Measurements from ENCODE around the gene MARK2. TPM values are rescaled to one million over a fixed set of nuclear protein-coding genes. Genes with fewer than 3 reads are reported as not detected.

The MARK2 gene
- total RNA-seq, 1 experiment from 2014 or later: 10.1 TPM

GRCh38 chr11:63882555-63883242, 43.8 kb downstream of the MARK2 start:
- no peak for DNase-seq (ENCODE audit: low spot score)

- no peak for DNase-seq (ENCODE audit: low spot score)
Measured at GRCh38 chr11:63883791-63884190, 44.9 kb downstream of the MARK2 start.

DNA sequence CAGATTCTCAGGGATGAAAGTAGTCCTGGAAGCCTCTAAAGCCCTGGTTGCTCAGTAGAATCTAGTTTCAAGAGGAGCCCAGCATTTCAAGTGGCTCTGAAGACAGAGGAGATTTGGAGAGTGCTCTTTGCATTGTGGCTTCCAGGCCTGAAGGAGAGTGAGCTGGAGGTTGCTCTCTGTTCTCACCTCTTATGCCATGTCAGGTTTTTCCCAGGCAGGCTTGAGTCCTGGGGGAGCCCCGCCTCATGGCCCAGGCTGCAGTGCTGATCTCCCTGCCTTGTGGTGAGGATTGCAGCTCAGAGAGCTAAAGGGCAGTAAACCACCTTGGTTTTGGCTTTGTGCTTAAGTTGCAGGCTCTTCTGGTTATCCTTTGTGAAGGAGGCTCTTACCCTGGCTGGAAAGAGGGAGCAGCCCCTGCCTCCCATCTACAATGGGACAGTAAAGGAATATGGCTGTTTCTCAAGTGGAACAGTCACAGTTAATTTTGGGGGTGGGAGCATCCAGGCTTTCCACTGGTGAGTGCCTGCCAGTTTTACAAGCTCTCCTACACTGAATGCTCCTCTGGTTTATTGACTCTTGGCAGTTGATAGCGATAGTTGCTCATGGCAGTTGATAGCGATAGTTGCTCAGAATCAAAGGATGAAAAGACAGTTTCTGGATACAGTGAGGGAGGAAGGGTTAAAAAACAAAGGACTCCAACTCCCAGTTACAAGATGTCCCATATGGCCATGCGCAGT, 45.5 kb downstream of the MARK2 start:
- DNase-seq (ENCODE audit: low spot score): no peak

- no peak for DNase-seq (ENCODE audit: low spot score)
Measured at GRCh38 chr11:63887386-63887999, 48.6 kb downstream of the MARK2 start.

DNA sequence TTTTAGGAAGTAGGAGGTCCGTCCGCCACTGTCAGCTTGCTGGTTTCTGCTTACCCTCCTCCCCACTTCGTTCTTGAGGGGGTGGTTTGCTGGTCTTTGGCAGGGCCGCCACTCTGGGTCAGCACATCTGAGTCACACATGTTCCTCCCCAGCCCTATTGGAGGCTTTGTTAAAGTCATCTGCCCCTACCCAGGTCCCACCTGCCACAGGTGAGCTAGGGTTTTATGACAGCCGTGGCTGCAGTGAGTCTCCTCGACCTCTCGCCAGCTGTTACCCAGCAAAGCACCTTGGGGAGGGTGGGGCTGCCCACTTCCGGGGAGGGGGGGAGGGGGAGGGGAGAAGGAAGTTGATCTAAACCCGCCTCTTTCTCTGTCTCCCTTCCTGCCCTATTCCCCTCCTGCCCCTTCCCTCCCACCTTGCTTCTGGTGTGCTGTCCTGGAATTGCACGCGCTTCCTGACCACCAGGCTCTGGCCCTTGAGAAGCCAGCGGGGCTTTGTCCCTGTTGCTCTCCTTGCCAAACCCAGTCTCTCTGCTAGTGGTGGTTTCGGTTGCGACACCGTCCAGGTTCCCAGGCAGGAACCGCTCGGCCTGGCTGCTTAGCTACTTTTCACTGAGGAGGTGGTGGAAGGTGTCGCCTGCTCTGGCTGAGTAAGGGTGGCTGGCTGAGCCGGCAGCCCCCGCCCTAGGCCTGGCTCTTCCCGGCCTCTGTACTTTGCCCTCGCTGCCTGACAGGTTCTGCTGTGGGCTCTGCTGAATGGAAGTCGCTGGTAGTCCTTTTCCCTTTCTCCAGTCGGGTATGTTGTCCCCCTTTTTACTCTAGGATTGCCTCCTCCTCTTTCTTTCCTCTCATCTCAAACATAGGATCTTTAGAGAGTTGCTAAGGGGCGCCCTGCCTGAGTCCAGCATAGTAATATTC, 49.5 kb downstream of the MARK2 start:
- DNase-seq (ENCODE audit: low spot score): peak; percentile 84

- no peak for DNase-seq (ENCODE audit: low spot score)
Measured at GRCh38 chr11:63889344-63889743, 50.4 kb downstream of the MARK2 start.

- DNase-seq (ENCODE audit: low spot score): no peak
Measured at GRCh38 chr11:63890368-63890767, 51.5 kb downstream of the MARK2 start.

GRCh38 chr11:63892228-63892627, 53.3 kb downstream of the MARK2 start:
- DNase-seq (ENCODE audit: low spot score): no peak

DNA sequence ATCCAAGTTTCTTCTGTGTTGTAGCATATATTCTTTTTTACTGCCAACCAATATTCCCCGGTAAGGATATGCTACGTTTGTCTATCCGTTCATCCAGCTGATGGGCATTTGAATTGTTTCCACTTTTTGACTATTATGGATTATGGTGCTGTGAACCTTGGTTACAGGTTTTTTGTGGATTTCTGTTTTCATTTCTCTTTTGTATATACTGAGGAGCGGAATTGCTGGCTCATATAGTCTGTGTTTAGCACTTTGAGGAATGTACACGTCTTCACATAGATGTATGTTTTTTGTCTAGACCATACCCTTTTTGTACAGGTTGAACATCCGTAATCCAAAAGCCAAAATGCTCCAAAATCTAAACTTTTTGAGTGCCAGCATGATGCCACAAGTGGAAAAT, 54.4 kb downstream of the MARK2 start:
- DNase-seq (ENCODE audit: low spot score): no peak

DNA sequence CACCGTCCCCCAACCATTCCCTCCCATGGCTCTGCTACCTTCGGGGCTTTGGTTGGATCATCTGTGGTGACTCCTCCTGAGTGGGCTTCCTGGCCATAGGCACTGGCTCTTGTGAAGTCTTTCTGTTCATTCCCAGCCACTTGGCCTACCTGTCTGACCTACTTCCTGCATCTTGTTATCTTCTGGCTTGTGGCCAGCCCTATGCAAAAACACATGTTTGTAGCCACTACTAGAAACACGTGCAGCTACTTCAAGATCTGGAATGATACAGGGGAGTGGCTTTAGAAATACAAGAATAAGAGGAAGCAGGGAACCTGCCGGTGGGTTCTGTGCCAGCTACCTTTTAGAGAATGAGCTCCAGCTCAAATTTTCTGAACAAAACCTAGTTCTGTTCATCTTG, 57.2 kb downstream of the MARK2 start:
- DNase-seq (ENCODE audit: low spot score): no peak

DNA sequence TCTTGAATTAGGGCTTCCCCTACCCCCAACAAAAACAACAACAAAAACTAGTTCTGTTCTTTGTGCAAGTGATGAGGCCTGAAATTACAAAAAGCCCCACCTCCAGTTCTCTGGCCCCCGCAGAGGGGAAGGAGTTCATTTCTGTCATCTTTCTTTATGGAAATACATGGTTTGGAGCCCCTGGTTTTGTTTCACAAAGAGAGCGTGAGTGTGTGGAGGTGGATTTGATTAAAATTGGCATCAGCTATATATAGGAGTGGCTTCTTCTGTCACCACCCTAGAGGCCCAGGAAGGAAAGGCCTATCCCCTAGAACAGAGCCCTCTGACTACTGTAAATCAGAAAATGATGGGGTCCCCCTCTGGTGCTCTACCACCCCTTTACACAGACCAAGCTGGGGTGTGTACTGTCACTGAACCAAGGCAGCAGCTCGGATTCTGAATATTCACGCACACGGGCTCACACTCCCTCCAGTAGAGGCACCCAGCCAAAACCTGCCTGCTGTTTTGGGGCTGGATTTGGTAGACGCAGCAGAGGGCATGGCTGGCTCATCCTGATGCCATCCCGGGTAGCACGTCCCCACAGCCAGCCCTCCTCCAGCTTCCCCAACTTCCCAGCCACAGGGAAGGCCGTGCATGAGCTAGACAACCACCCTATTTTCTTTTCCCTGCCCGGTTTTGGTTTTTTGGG, 58.7 kb downstream of the MARK2 start:
- no peak for DNase-seq (ENCODE audit: low spot score)

DNA sequence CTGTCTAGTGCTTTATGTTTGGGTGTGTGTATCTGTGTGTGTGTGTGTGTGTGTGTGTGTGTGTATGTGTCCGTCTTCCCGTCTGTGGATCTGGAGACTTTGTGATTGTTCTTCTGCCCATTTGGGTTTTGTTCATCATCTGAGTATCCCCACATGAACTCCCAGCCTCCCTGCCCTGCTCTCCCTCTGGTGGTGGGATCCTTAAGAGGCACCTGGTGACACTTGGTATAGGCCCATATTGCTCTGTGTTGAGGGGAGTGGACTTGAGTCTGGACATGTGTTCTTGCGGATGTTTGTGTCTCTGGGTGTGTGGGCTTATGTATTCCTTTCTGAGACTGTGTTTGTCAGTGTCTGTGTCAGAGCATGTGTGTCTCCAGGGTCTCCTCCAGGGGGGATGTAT, 62.8 kb downstream of the MARK2 start:
- DNase-seq (ENCODE audit: low spot score): no peak

- no peak for DNase-seq (ENCODE audit: low spot score)
Measured at GRCh38 chr11:63903884-63904283, 65.0 kb downstream of the MARK2 start.

DNA sequence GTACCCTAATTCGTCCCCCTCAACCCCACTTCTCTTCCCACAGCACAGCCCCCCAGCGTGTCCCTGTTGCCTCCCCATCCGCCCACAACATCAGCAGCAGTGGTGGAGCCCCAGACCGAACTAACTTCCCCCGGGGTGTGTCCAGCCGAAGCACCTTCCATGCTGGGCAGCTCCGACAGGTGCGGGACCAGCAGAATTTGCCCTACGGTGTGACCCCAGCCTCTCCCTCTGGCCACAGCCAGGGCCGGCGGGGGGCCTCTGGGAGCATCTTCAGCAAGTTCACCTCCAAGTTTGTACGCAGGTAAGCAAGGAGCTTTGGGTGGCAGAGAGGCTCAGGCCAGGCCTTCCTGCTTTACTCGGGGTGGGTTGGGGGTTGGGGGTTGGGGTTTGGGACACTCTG, 65.8 kb downstream of the MARK2 start:
- DNase-seq (ENCODE audit: low spot score): no peak

GRCh38 chr11:63905179-63905578, 66.3 kb downstream of the MARK2 start:
- DNase-seq (ENCODE audit: low spot score): no peak

DNA sequence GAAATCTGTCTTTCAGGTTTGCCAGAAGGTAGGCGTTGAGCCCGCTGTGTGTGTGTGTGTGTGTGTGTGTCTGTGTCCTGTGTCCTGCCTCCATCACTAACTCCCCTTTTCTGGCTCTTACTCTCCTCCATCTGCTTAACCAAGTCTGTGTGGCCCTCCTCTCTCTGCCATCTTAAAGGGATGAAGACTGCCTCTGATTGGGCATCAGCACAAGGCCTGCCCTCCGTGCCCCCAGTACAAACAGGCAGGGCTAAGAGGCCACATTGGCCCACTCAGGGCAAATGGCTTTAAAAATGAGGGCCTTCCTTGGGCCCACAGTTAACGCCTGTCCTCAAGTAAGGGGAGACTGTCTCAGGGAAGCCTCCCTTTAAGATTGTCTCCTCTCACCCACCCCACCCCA, 67.2 kb downstream of the MARK2 start:
- DNase-seq (ENCODE audit: low spot score): no peak

- DNase-seq (ENCODE audit: low spot score): no peak
Measured at GRCh38 chr11:63906585-63906984, 67.7 kb downstream of the MARK2 start.

DNA sequence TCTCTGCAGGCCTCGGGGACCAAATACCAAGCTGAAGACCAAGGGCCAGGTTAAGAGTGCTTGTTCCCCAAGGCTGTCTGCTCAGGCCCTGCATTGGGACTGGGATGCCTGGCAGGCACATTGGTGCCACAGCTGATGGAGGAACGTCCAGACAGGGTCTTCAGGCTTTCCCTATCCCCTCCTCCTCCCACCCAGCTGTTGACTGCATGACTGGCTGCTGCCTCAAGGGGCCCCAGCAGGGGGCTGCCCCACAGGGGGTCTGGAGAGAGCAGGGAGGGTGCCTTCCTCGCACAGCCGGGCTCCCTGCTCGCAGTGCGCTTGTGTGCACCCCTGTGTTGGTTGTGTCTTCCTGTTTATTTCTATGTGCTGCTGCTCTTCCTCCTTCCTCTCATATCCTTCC, 68.2 kb downstream of the MARK2 start:
- no peak for DNase-seq (ENCODE audit: low spot score)

GRCh38 chr11:63907808-63908530, 69.1 kb downstream of the MARK2 start:
- DNase-seq (ENCODE audit: low spot score): no peak

- no peak for DNase-seq (ENCODE audit: low spot score)
Measured at GRCh38 chr11:63908631-63909401, 69.9 kb downstream of the MARK2 start.
